Esophagus (tissue), 2 donors: ENCODE data around the gene NTSR2. TPM values are rescaled to one million over a fixed set of nuclear protein-coding genes. Genes with fewer than 3 reads are reported as not detected.

Source experiments
- H3K27ac ChIP-seq, 2 donors: one replicate each; pipeline ENCODE4 v1.5.1; 2013; ENCODE audit warnings: low read depth in 2 of 2, mild to moderate bottlenecking in 2 of 2, inconsistent platforms in 1 of 2, low read length in 1 of 2, moderate library complexity in 1 of 2
- H3K27me3 ChIP-seq, 2 donors: one replicate each; pipeline ENCODE4 v1.6.1; 2013; ENCODE audit warnings: low read length in 2 of 2, control low read depth in 1 of 2, mild to moderate bottlenecking in 1 of 2; ENCODE audit not compliant: insufficient read depth in 2 of 2, control insufficient read depth in 1 of 2
- H3K36me3 ChIP-seq, 2 donors: one replicate each; pipeline ENCODE4 v1.6.1; 2013; ENCODE audit warnings: low read length in 1 of 2; ENCODE audit not compliant: control insufficient read depth in 2 of 2, insufficient read depth in 2 of 2
- H3K4me1 ChIP-seq, 2 donors: one replicate each; pipeline ENCODE4 v1.6.1; 2013; ENCODE audit warnings: low read length in 1 of 2; ENCODE audit not compliant: control insufficient read depth in 2 of 2, insufficient read depth in 2 of 2
- H3K4me3 ChIP-seq, 2 donors: one replicate each; pipeline ENCODE4 v1.5.1; 2013; ENCODE audit warnings: low read length in 2 of 2, mild to moderate bottlenecking in 2 of 2, low read depth in 1 of 2, moderate library complexity in 1 of 2
- H3K9me3 ChIP-seq, 2 donors: one replicate each; pipeline ENCODE4 v1.6.1; 2013; ENCODE audit warnings: mild to moderate bottlenecking in 2 of 2, low read depth in 1 of 2, low read length in 1 of 2, moderate library complexity in 1 of 2; ENCODE audit not compliant: control insufficient read depth in 2 of 2, insufficient read depth in 1 of 2
- WGBS, 2 donors: extraction: QIAGEN DNeasy Blood & Tissue Kit; methylation state at CpG; one replicate each; pipeline ENCODE4 v1.1.7; 2013; 5-methylcytosine and 5-hydroxymethylcytosine counted together
- polyA plus RNA-seq, 2 donors: library from polyadenylated mRNA; stranded (reverse); fragments of 200-250 nt; gene quantifications; one replicate each; pipeline ENCODE4 v1.2.3, GENCODE V29; 2013
- donor health status: healthy with polysubstance abuse.
- donor health status: Bipolar disorder and iron deficiency.

Gene NTSR2
- polyA plus RNA-seq, 2 donors, result not detected

DNA sequence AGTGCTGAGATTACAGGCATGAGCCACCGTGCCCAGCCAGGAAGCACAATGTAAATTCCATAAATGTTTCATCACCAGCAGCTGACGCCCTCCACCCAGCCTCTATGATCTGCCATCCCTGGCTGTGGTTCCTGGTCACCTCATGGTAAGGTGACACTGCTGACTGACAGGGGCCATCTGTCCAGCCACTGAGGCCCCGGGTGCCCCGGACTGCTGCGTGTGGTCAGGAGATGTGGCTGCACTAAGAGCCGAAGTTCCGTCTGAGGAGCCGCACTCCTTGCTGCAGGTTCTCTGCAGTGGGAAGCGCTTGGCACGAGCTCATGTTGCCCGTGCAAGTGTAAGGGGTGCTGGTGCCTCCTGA, 10.9 kb downstream of the NTSR2 start:
- no peak overlapping the region for H3K27ac ChIP-seq
- H3K4me3 ChIP-seq, result no peak overlapping the region
- H3K36me3 ChIP-seq, result no peaks in the 10 kb centered on the region
- H3K9me3 ChIP-seq, result peaks cover 0 to 2% of the 10 kb centered on the region in 2 donors
- WGBS, 2 donors, result 83 to 85% methylated on average over 11 of the region's 11 CpGs
- H3K4me1 ChIP-seq, result peaks cover 0 to 4% of the 10 kb centered on the region in 2 donors
- no peaks in the 10 kb centered on the region for H3K27me3 ChIP-seq

DNA sequence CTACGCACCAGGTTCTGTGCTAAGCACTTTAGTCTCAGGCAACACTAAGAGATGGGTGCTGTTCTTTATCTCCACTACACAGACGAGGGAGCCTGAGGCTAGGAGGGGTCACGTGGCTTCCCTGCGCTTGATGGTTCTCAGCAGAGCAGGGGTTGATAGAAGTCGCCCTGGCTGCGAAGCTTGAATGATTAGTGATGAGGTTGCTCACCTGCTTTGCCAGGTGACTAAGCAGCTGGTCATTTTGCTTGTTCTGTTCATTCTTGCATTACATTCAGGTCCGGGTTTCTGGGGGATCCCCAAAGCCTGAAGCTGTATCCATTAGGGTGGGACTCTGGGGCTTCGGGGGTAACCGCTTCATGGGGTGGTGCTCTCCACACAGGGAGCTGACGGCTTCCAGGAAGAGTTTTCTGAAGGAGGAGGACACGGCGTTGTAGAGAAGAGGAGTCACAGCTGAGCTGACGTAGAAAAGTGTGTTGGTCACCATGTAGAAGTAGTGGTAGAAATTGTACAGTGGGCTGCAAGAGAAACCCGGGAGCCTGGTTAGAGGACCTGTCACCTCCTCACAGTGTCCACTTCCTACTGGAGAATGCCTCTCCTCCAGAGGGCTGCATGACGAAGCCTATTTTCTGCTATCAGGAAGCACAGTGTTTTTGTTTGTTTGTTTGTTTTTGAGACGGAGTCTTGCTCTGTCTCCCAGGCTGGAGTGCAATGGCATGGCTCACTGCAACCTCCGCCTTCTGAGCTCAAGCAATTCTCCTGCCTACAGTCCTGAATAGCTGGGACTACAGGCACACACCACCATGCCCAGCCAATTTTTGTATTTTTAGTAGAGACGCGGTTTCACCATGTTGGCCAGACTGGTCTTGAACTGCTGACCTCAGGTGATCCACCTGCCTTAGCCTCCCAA, 11.5 kb downstream of the NTSR2 start:
- H3K4me3 ChIP-seq, result no peak overlapping the region
- WGBS, 2 donors, result 72% methylated on average over 19 of the region's 19 CpGs
- H3K9me3 ChIP-seq, result peaks cover 0 to 2% of the 10 kb centered on the region in 2 donors
- no peaks in the 10 kb centered on the region for H3K27me3 ChIP-seq
- H3K4me1 ChIP-seq, result peaks cover 0 to 4% of the 10 kb centered on the region in 2 donors
- H3K27ac ChIP-seq, result no peak overlapping the region
- H3K36me3 ChIP-seq, result no peaks in the 10 kb centered on the region

DNA sequence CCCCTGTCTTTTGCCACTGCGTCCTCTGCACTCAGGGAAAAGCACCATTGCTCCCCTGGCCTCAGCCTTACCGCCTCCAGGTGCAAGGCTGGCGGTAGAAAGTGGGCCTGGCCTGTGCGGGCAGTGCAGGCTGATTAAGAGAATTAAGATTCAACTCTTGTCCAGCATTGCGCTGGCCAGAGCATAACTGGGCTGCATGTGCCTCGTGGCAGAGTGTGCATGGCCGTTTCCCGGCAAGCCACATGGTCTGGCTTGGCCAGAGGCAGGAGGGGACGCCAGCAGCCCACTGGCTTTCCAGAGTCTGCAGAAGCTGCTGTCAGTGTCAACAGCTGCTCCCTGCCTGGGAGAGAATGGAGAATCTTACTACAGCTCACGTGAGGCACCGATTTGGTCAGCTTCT, 12.3 kb downstream of the NTSR2 start:
- Histone ChIP-seq H3K4me3 (no peak overlapping the region), H3K27me3 (no peaks in the 10 kb centered on the region), H3K4me1 (peaks cover 0 to 4% of the 10 kb centered on the region in 2 donors), H3K36me3 (no peaks in the 10 kb centered on the region), H3K9me3 (peaks cover 0 to 2% of the 10 kb centered on the region in 2 donors), H3K27ac (no peak overlapping the region)
- WGBS, 2 donors, result 81 to 85% methylated on average over 11 of the region's 11 CpGs

DNA sequence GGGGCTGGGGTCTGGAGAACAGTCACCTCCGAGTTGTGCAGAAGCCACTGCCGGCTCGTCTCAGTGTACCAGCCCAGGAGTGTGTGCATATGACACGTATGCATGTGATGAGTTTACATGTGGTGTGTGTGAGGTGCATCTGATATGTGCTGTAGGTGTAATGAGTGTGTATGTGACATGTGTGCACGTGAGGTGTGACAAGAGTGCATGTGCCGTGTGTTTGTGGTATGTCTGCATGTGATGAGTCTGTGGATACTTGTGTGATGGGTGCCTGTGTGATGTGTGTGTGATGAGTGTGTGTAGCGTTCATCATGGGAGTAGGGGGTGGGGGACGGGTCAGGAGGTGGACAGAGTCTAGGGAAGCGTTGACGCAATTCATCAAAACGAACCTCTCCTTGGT, 12.8 kb downstream of the NTSR2 start:
- no peak overlapping the region for H3K4me3 ChIP-seq
- peaks cover 0 to 2% of the 10 kb centered on the region in 2 donors for H3K9me3 ChIP-seq
- H3K36me3 ChIP-seq, result no peaks in the 10 kb centered on the region
- no peak overlapping the region for H3K27ac ChIP-seq
- peaks cover 0 to 4% of the 10 kb centered on the region in 2 donors for H3K4me1 ChIP-seq
- no peaks in the 10 kb centered on the region for H3K27me3 ChIP-seq
- WGBS, 2 donors, result 87 to 89% methylated on average over 11 of the region's 11 CpGs

DNA sequence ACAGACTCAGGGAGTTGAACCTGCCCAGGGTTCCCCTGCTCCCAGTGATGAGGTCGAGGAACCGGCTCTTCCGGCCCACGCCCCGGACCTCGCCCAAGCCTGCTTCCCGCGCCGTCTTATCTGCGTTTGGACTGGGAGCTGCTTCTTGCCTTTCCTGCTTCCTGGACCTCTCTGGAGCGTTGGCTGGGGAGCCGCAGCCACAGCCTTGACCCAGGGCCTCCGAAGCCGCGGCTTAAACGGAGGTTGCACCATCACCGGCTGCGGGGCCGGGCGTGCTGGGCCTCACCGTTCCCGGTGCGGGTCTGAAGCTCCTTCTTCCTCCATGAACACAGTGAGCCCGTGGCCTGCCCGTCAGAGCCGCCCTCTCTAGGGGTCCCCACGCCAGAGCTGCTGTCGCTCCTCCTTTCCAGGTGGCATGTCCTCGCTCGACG, 13.3 kb downstream of the NTSR2 start:
- H3K4me1 ChIP-seq, result peaks cover 0 to 4% of the 10 kb centered on the region in 2 donors

DNA sequence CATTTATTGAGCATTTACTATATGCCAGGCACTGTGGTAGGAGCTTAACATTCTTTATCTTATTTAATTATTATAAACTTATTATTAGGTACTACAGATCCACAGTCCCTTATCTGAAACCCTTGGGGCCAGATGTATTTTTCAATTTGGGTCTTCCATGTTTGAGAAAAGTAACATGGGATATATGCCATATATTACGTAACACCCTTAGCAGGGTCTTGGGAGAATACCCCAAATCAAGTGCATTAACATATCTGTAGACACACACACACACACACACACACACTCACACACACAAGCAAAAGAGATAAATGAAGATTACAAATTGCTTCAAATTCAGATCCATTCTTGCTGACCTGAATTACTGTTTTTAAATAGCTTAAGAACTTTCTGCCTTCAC, 13.7 kb downstream of the NTSR2 start:
- H3K27ac ChIP-seq, result no peak overlapping the region
- no peaks in the 10 kb centered on the region for H3K27me3 ChIP-seq
- H3K4me3 ChIP-seq, result no peak overlapping the region
- no peaks in the 10 kb centered on the region for H3K9me3 ChIP-seq
- 95 to 96% methylated on average over 1 of the region's 1 CpG for WGBS, 2 donors
- H3K4me1 ChIP-seq, result peaks cover 0 to 4% of the 10 kb centered on the region in 2 donors
- H3K36me3 ChIP-seq, result no peaks in the 10 kb centered on the region

More for the DNA sequence above, 13.3 kb downstream of the NTSR2 start:
- no peak overlapping the region for H3K27ac ChIP-seq
- no peak overlapping the region for H3K4me3 ChIP-seq
- H3K9me3 ChIP-seq, result no peaks in the 10 kb centered on the region
- H3K36me3 ChIP-seq, result no peaks in the 10 kb centered on the region
- H3K27me3 ChIP-seq, result no peaks in the 10 kb centered on the region
- WGBS, 2 donors, result 69 to 70% methylated on average over 31 of the region's 31 CpGs

DNA sequence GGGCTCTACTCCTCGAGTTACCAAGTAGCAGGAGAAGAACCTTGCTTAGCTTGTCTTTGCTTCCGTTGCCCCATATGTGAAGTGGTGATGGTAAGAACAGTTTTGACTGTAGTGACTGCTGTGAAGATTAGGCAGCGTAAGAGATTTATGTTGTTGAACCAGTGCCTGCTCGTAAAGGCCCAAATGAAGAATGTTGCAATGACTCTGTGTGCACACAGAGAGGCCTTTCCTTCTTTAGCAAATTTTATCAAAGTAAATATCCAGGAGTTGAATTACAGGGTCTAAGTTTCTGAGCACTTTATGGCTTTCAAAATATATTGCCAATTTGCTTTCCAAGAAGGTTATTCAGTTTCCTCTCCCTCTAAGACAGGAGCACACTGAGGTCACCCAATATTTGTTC, 14.5 kb downstream of the NTSR2 start:
- H3K4me1 ChIP-seq, result peaks cover 0 to 4% of the 10 kb centered on the region in 2 donors
- H3K27me3 ChIP-seq, result no peaks in the 10 kb centered on the region

DNA sequence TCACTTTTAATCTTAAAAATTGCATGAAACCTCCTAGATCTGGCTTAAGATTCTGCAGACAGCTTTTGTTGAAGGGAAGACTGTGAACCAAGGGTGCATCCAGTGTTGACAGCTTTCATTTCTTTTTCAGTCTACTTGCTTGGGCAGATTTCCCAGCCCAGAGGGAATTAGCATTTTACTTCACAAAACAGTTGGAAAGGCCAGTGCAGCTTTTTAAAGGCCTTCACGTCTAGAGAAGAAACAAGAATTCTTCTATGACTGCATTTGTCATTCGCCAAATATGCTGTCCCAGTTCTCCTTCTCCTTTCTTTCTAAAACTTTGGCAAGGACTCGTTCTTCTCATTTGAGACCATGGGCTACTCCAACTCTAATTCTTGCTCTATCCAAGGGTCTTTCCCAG, 17.4 kb downstream of the NTSR2 start:
- H3K27ac ChIP-seq, result no peak overlapping the region
- no peak overlapping the region for H3K4me3 ChIP-seq
- no peaks in the 10 kb centered on the region for H3K36me3 ChIP-seq
- 38 to 51% methylated on average over 3 of the region's 3 CpGs for whole genome bisulfite sequencing, 2 donors
- peaks cover 0 to 4% of the 10 kb centered on the region in 2 donors for H3K4me1 ChIP-seq
- H3K27me3 ChIP-seq, result no peaks in the 10 kb centered on the region
- H3K9me3 ChIP-seq, result no peaks in the 10 kb centered on the region

More for the DNA sequence above, 14.5 kb downstream of the NTSR2 start:
- Histone ChIP-seq H3K27ac (no peak overlapping the region), H3K9me3 (no peaks in the 10 kb centered on the region), H3K4me3 (no peak overlapping the region), H3K36me3 (no peaks in the 10 kb centered on the region)
- 79 to 83% methylated on average over 4 of the region's 4 CpGs for WGBS, 2 donors

DNA sequence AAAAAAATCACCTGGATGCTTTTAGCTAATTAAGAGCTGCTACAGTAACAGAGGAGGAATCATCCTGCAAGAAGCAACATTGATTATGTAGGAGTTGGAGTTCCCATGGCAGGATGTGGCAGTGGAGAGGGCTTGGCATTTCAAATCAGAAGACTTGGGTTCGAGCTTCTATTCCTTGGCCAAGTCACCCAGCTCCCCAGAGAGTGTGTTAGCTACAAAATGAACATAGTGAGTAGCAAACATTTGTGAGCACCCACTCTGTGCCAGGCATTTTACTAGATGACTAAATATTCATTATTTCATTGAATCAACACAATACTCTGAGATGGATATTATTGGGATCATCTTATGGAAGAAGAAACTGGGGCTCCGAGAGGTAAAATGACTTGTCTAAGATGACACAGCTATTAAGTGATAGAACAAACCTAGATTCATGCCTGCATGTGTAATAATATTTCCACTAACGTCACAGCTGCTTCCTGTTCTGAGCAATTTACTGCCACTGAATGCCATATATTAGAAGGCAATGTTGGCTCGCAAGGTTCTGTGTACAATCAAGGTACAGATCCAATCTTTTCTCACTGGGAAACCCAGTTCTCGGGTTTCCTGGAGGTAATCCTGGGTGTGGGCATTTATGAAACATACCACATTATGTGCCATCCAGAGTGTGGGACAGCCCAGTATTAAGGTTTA, 18.0 kb downstream of the NTSR2 start:
- no peaks in the 10 kb centered on the region for H3K36me3 ChIP-seq
- H3K4me1 ChIP-seq, result peaks cover 0 to 4% of the 10 kb centered on the region in 2 donors
- WGBS, 2 donors, result 72 to 74% methylated on average over 5 of the region's 5 CpGs
- H3K9me3 ChIP-seq, result no peaks in the 10 kb centered on the region
- H3K27ac ChIP-seq, result no peak overlapping the region
- no peak overlapping the region for H3K4me3 ChIP-seq
- no peaks in the 10 kb centered on the region for H3K27me3 ChIP-seq
